Loucy (cell line): ENCODE data around the gene AJAP1.

Experiments used
- H2AFZ ChIP-seq: fragments of 200-600 bp; sonication (generic); 2 replicates; pipeline ENCODE4 v1.6.0; 2016; ENCODE audit warnings: antibody characterized with exemption, mild to moderate bottlenecking, low read length, moderate library complexity
- H3F3A ChIP-seq: fragments of 200-600 bp; 2 replicates; pipeline ENCODE4 v1.6.0; 2016; ENCODE audit warnings: antibody characterized with exemption, low read depth, mild to moderate bottlenecking
- H3K27me3 ChIP-seq: fragments of 200-600 bp; sonication (generic); 2 replicates; pipeline ENCODE4 v1.6.1; 2014; ENCODE audit warnings: low read length, mild to moderate bottlenecking; ENCODE audit not compliant: insufficient read depth, poor library complexity, severe bottlenecking
- H3K36me3 ChIP-seq: fragments of 200-600 bp; sonication (generic); 2 replicates; pipeline ENCODE4 v1.6.1; 2016; ENCODE audit warnings: low read length; ENCODE audit not compliant: insufficient read depth
- H3K4me1 ChIP-seq: fragments of 200-600 bp; sonication (generic); 2 replicates; pipeline ENCODE4 v1.5.1; 2014; ENCODE audit warnings: low read length, mild to moderate bottlenecking; ENCODE audit not compliant: insufficient read depth, poor library complexity, severe bottlenecking
- H3K4me2 ChIP-seq: fragments of 200-600 bp; sonication (generic); 2 replicates; pipeline ENCODE4 v1.6.0; 2014; ENCODE audit warnings: antibody characterized with exemption, low read length, low read depth, mild to moderate bottlenecking; ENCODE audit not compliant: poor library complexity, severe bottlenecking
- H3K4me3 ChIP-seq: fragments of 200-600 bp; sonication (generic); 2 replicates; pipeline ENCODE4 v1.5.1; 2014; ENCODE audit warnings: low read length, mild to moderate bottlenecking, mixed read lengths; ENCODE audit not compliant: poor library complexity, severe bottlenecking
- H3K79me2 ChIP-seq: fragments of 200-600 bp; sonication (generic); 2 replicates; pipeline ENCODE4 v1.6.1; 2014; ENCODE audit warnings: low read length; ENCODE audit not compliant: insufficient read depth
- H3K9ac ChIP-seq: fragments of 200-600 bp; sonication (generic); 2 replicates; pipeline ENCODE4 v1.6.0; 2014; ENCODE audit warnings: mild to moderate bottlenecking, low read depth, low read length, moderate library complexity; ENCODE audit not compliant: poor library complexity, severe bottlenecking
- H3K9me2 ChIP-seq: fragments of 200-600 bp; sonication (generic); replicated peaks from 2 replicates; pipeline ENCODE4 v1.6.1; 2016; ENCODE audit warnings: low read depth, low read length, mixed read lengths
- H3K9me3 ChIP-seq: fragments of 200-600 bp; sonication (generic); 2 replicates; pipeline ENCODE4 v1.6.1; 2014; ENCODE audit warnings: mild to moderate bottlenecking, antibody characterized with exemption, low read length, low read depth; ENCODE audit not compliant: insufficient read depth
- H4K20me1 ChIP-seq: fragments of 200-600 bp; sonication (generic); 2 replicates; pipeline ENCODE4 v1.6.0; 2014; ENCODE audit warnings: antibody characterized with exemption, low read length, mild to moderate bottlenecking; ENCODE audit not compliant: insufficient read depth, poor library complexity, severe bottlenecking
- EZH2phosphoT487 ChIP-seq: fragments of 200-600 bp; IDR thresholded peaks from 2 replicates; pipeline ENCODE4 v1.6.1; 2018; ENCODE audit warnings: antibody characterized with exemption, mild to moderate bottlenecking, moderate library complexity, borderline replicate concordance
- TF ChIP-seq, protein P1 (sequence below): fragments of 200-600 bp; sonication (generic); conservative IDR thresholded peaks from 2 replicates; pipeline ENCODE4 v1.5.1; 2014; ENCODE audit warnings: mild to moderate bottlenecking, antibody characterized with exemption, low read length

Gene AJAP1

DNA sequence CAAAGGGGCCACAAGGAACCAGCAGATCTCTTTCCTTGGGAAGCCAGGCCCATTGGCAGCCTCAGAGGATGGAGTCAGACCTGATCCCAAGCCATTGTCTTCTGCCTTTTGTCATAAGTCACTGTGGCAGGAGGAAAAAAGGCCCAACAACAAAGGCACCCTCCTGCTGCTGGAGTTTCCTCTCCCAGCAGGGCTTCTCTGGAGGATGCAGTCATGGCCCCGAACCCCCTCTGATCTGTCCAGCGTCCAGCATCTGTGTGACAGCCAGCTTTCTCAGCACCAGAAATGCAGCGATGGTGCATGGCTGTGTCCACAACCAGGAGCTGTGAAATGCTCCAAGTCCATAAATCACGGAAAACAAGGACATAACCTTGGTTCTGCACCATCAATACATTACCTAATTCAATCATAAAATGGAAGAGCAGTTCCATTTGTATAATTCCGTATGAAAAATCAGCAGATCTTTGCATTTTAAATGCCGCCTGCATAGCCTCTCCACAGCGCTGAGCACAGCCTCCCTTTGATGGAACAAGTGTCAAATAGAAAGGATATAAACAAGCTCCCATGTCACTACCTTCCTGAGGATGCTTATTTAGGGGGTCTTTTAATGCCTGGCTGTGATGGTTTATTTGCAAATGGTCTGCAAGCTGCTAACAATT lies 30.6 kb downstream of the AJAP1 start:
- no peaks in the 10 kb centered on the region for H3F3A ChIP-seq
- no peak overlapping the region for H3K9ac ChIP-seq
- H3K4me1 ChIP-seq, result no peaks in the 10 kb centered on the region
- TF ChIP-seq EZH2phosphoT487, result no peak
- TF ChIP-seq, protein P1, sequence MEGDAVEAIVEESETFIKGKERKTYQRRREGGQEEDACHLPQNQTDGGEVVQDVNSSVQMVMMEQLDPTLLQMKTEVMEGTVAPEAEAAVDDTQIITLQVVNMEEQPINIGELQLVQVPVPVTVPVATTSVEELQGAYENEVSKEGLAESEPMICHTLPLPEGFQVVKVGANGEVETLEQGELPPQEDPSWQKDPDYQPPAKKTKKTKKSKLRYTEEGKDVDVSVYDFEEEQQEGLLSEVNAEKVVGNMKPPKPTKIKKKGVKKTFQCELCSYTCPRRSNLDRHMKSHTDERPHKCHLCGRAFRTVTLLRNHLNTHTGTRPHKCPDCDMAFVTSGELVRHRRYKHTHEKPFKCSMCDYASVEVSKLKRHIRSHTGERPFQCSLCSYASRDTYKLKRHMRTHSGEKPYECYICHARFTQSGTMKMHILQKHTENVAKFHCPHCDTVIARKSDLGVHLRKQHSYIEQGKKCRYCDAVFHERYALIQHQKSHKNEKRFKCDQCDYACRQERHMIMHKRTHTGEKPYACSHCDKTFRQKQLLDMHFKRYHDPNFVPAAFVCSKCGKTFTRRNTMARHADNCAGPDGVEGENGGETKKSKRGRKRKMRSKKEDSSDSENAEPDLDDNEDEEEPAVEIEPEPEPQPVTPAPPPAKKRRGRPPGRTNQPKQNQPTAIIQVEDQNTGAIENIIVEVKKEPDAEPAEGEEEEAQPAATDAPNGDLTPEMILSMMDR, result no peak
- H3K9me3 ChIP-seq, result peaks cover 6% of the 10 kb centered on the region; the same call in 1 of the 2 replicates
- no peaks in the 10 kb centered on the region for H3K79me2 ChIP-seq
- no peak overlapping the region for H3K4me3 ChIP-seq
- no peaks in the 10 kb centered on the region for H3K9me2 ChIP-seq
- H3K27me3 ChIP-seq, result no peaks in the 10 kb centered on the region
- H2AFZ ChIP-seq, result no peak overlapping the region
- no peaks in the 10 kb centered on the region for H3K36me3 ChIP-seq
- no peak overlapping the region for H3K4me2 ChIP-seq
- no peaks in the 10 kb centered on the region for H4K20me1 ChIP-seq

DNA sequence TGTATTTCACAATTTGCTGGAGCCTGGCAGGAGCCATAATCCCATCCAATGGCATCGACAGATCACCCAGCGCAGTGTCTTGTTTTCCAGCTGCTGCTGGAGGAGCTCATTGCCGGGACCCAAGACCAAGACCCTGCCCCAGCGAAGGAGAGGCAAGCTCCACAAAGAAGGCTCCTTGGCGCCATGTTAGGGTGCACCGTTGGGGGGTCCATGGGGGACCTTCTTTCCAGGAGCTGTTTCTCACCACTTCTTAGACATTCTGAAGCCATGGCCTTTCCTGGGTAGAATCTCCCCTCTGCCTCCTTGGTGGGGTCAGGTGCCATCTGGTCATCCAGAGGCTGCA lies 31.1 kb downstream of the AJAP1 start:
- H3K27me3 ChIP-seq, result no peaks in the 10 kb centered on the region
- H3K9me3 ChIP-seq, result peaks cover 8% of the 10 kb centered on the region; the same call in 1 of the 2 replicates
- H3K4me1 ChIP-seq, result no peaks in the 10 kb centered on the region
- no peaks in the 10 kb centered on the region for H3K9me2 ChIP-seq
- no peaks in the 10 kb centered on the region for H4K20me1 ChIP-seq
- H3K79me2 ChIP-seq, result no peaks in the 10 kb centered on the region
- H3K36me3 ChIP-seq, result no peaks in the 10 kb centered on the region
- H3K9ac ChIP-seq, result no peak overlapping the region
- TF ChIP-seq EZH2phosphoT487, result no peak
- TF ChIP-seq, protein P1, result no peak
- H3K4me3 ChIP-seq, result no peak overlapping the region
- no peaks in the 10 kb centered on the region for H3F3A ChIP-seq
- H3K4me2 ChIP-seq, result no peak overlapping the region
- H2AFZ ChIP-seq, result no peak overlapping the region

DNA sequence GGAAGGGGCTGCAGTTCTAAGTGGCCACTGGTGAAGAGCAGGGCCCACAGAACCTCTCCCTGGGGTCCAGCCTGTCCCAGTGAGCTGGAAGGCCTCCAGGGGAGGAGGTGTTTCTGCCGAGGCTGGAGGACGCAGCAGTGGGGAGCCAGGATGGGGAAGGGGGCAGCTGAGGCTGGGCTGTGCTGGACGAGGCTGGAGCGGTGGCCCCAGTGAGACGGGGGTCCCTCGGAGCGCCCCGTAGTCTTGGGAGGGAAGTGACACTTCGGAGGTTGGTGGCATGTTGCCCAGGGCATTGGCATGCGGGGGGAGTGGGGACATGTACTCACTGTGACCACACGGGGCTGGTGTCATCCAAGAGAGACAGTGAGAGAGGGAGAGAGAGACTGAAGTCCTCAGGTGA lies 33.5 kb downstream of the AJAP1 start:
- Histone ChIP-seq H3K4me1 (no peaks in the 10 kb centered on the region), H4K20me1 (no peaks in the 10 kb centered on the region), H3F3A (no peaks in the 10 kb centered on the region), H3K27me3 (no peaks in the 10 kb centered on the region), H3K79me2 (no peaks in the 10 kb centered on the region), H3K4me3 (no peak overlapping the region), H3K9me3 (peaks cover 11% of the 10 kb centered on the region; the same call in 1 of the 2 replicates), H3K4me2 (no peak overlapping the region), H3K9me2 (no peaks in the 10 kb centered on the region), H2AFZ (no peak overlapping the region), H3K9ac (no peak overlapping the region), H3K36me3 (no peaks in the 10 kb centered on the region)
- TF ChIP-seq, protein P1, result no peak
- no peak for TF ChIP-seq EZH2phosphoT487
